ENCODE measurements around the gene CTH. TPM values are rescaled to one million over a fixed set of nuclear protein-coding genes. Genes with fewer than 3 reads are reported as not detected.

The CTH gene
- total RNA-seq, 1 experiment from 2014 or later = 33.9 TPM

- POLR2A ChIA-PET (ENCODE audit: unreplicated experiment) = no interaction called here
- no peak overlapping the region for H3K4me2 ChIP-seq
- no peaks in the 10 kb centered on the region for H4K20me1 ChIP-seq (ENCODE audit: insufficient read depth)
These were observed 76.4 kb downstream of the CTH start for GRCh38 chr1:70487459-70487815.

DNA sequence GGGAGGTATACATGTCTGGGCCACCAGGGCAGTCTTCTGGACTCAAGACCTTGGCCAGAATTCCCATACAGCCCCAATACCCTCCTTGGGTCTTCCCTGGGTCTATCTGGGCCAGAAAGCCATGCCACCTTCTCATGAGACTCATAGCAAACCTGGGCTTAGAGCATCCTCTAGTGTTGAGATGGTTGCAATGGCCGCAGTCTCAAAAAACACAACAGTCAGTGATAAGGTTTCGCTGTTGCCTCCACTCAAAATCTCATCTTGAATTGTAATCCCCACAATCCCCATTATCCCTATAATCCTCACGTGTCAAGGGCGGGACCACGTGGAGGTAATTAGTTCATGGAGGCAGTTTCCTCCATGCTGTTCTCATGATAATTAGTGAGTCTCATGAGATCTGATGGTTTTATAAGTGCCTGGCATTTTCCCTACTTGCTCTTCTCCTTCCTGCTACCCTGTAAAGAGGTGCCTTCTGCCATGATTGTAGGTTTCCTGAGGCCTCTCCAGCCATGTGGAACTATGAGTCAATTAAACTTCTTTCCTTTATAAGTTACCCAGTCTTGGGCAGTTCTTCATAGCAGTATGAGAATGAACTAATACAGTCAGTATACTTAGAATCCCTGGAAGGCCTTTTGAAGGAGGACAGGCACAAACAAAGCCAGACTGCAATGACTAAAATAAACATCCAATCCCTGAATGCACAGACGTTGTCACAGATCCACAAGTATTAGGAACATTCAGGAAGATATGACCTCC, 77.0 kb downstream of the CTH start:
- DNase-seq = no peak
- Histone ChIP-seq H3K4me2 (no peak overlapping the region), H4K20me1 (ENCODE audit: insufficient read depth) (no peaks in the 10 kb centered on the region), H3K79me2 (ENCODE audit: low read depth) (no peaks in the 10 kb centered on the region), H3K27me3 (ENCODE audit: insufficient read depth, low read depth) (no peaks in the 10 kb centered on the region), H3K9me3 (ENCODE audit: insufficient read depth, low read depth) (no peaks in the 10 kb centered on the region), H2AFZ (no peak overlapping the region), H3K36me3 (ENCODE audit: low read depth) (no peaks in the 10 kb centered on the region), H3F3A (ENCODE audit: insufficient read depth, low read depth) (no peaks in the 10 kb centered on the region), H3K27ac (no peak overlapping the region), H3K4me3 (no peak overlapping the region), H3K4me1 (replicated peaks; ENCODE audit: insufficient read depth) (no peaks in the 10 kb centered on the region), H3K9me2 (ENCODE audit: insufficient read depth) (no peaks in the 10 kb centered on the region)
- TF ChIP-seq, protein P1, sequence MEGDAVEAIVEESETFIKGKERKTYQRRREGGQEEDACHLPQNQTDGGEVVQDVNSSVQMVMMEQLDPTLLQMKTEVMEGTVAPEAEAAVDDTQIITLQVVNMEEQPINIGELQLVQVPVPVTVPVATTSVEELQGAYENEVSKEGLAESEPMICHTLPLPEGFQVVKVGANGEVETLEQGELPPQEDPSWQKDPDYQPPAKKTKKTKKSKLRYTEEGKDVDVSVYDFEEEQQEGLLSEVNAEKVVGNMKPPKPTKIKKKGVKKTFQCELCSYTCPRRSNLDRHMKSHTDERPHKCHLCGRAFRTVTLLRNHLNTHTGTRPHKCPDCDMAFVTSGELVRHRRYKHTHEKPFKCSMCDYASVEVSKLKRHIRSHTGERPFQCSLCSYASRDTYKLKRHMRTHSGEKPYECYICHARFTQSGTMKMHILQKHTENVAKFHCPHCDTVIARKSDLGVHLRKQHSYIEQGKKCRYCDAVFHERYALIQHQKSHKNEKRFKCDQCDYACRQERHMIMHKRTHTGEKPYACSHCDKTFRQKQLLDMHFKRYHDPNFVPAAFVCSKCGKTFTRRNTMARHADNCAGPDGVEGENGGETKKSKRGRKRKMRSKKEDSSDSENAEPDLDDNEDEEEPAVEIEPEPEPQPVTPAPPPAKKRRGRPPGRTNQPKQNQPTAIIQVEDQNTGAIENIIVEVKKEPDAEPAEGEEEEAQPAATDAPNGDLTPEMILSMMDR (conservative IDR thresholded peaks at IDR 0.05) = peak; percentile 60
- no peak for TF ChIP-seq EZH2 (IDR thresholded peaks at IDR 0.05; ENCODE audit: low read depth)
- POLR2A ChIA-PET (ENCODE audit: unreplicated experiment) = no interaction called here
- intact Hi-C loops (cut with micrococcal nuclease; ENCODE audit: unreplicated experiment) = no loop called here
- CTCF ChIA-PET = no interaction called here
- BruUV-seq (replicated peaks) = no TSS peak

More at GRCh38 chr1:70487459-70487815, 76.4 kb downstream of the CTH start:
- Histone ChIP-seq H3K27me3 (ENCODE audit: insufficient read depth, low read depth) (no peaks in the 10 kb centered on the region), H3K4me1 (replicated peaks; ENCODE audit: insufficient read depth) (no peaks in the 10 kb centered on the region), H2AFZ (peak overlapping the region; percentile 28; the same call in 1 of the 2 replicates), H3F3A (ENCODE audit: insufficient read depth, low read depth) (no peaks in the 10 kb centered on the region), H3K27ac (no peak overlapping the region), H3K4me3 (no peak overlapping the region), H3K36me3 (ENCODE audit: low read depth) (no peaks in the 10 kb centered on the region), H3K9me3 (ENCODE audit: insufficient read depth, low read depth) (no peaks in the 10 kb centered on the region), H3K9me2 (ENCODE audit: insufficient read depth) (no peaks in the 10 kb centered on the region), H3K79me2 (ENCODE audit: low read depth) (no peaks in the 10 kb centered on the region)
- CTCF ChIA-PET = no interaction called here
- no TSS peak for BruUV-seq (replicated peaks)
- intact Hi-C loops (cut with micrococcal nuclease; ENCODE audit: unreplicated experiment) = no loop called here
- DNase-seq = no peak
- TF ChIP-seq, protein P1 (conservative IDR thresholded peaks at IDR 0.05) = no peak
- no peak for TF ChIP-seq EZH2 (IDR thresholded peaks at IDR 0.05; ENCODE audit: low read depth)

Other genes starting within 250 kb of the CTH start
- 10.6 and 12.0 TPM in 2 replicates for gene LRRC40, start 205.7 kb upstream of the CTH start, total RNA-seq (2021)
- 153 and 199 TPM in 2 replicates for gene SRSF11, start 189.9 kb upstream of the CTH start, total RNA-seq (2021)
- 19.4 and 24.3 TPM in 2 replicates for gene ANKRD13C, start 56.5 kb upstream of the CTH start, total RNA-seq (2021)